ENCODE measurements around the gene FGF12. TPM values are rescaled to one million over a fixed set of nuclear protein-coding genes. Genes with fewer than 3 reads are reported as not detected.

FGF12 gene
- total and polyA plus RNA-seq, 2 of the 13 experiments (the other 11 are each of a cell fraction or from before 2014, with no cell fraction given): 0.07 TPM; not detected in 1

DNA sequence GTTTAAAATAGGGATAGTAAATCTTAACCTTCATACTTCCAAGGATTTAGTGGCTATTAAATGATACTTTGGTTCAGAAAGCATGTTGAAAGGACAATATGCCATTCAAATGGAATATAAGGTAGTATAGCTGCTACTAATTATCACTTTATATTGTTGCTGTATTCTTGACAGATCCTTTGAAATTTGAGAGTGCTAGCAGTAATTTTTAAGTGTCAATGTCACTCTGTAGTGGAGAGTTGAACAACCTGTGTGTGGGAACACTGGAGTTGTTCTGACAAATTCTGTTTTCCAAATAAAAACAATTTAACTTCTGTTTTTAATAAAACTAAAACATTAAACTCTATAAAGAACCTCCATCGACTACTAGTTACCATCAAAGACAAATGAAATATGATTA is 565.7 kb downstream of the FGF12 start:
- intact Hi-C loops (cut with micrococcal nuclease; ENCODE audit: unreplicated experiment): no loop called here
- CTCF ChIA-PET (ENCODE audit: low intra/inter-chr PET ratio, low total read pairs): no interaction called here
- ATAC-seq (no peak), DNase-seq (ENCODE audit: low spot score) (no peak), FAIRE-seq (no peak)
- in situ Hi-C loops (cut with HindIII; ENCODE audit: extremely low pct_ligation_motif_present, low pct_unique_long_range_greater_than_20kb): no loop called here
- Histone ChIP-seq H4K20me1 (ENCODE audit: insufficient read depth, low read length) (no peaks in the 10 kb centered on the region), H3K4me1 (ENCODE audit: insufficient read depth, low read length) (peaks cover 10% of the 10 kb centered on the region), H3K4me2 (ENCODE audit: low read depth, low read length) (no peak overlapping the region), H3K9me3 (ENCODE audit: low read length) (no peaks in the 10 kb centered on the region), H3K27me3 (ENCODE audit: control insufficient read depth in 1 of 2, insufficient read depth in 2 of 2, low read length in 2 of 2) (no peaks in the 10 kb centered on the region), H3K9ac (ENCODE audit: insufficient read depth, low read depth, low read length) (no peak overlapping the region), H2AFZ (ENCODE audit: low read length) (no peak overlapping the region), H3K27ac (ENCODE audit: extremely low read length, insufficient read depth, low read length) (no peak overlapping the region), H3K4me3 (replicated peaks in 1 of 3; ENCODE audit: insufficient read depth in 1 of 3, low read depth in 2 of 3, low read length in 3 of 3) (no peak overlapping the region), H3K36me3 (replicated peaks in 1 of 2; ENCODE audit: control insufficient read depth in 1 of 2, insufficient read depth in 2 of 2, low read length in 2 of 2) (no peaks in the 10 kb centered on the region), H3K79me2 (ENCODE audit: insufficient read depth, low read length) (no peaks in the 10 kb centered on the region)
- POLR2A ChIA-PET: no interaction called here
- 2% methylated on average over 1 of the region's 1 CpG for WGBS (ENCODE audit: low lambda C conversion rate)
- no TSS peak for BruUV-seq (replicated peaks)
- TF ChIP-seq ZSCAN30 (CRISPR knock-in tag; IDR thresholded peaks at IDR 0.05) (no peak), ZNF318 (CRISPR knock-in tag; IDR thresholded peaks at IDR 0.05) (no peak), SATB2 (CRISPR knock-in tag; IDR thresholded peaks at IDR 0.05) (no peak), ZNF720 (CRISPR knock-in tag; IDR thresholded peaks at IDR 0.05) (no peak), ZNF180 (CRISPR knock-in tag; IDR thresholded peaks at IDR 0.05; ENCODE audit: borderline replicate concordance, low read depth) (no peak), THAP9 (CRISPR knock-in tag; IDR thresholded peaks at IDR 0.05; ENCODE audit: borderline replicate concordance) (no peak), ZNF562 (CRISPR knock-in tag; IDR thresholded peaks at IDR 0.05; ENCODE audit: borderline replicate concordance) (no peak), ESRRA (CRISPR knock-in tag; IDR thresholded peaks at IDR 0.05; ENCODE audit: low read depth) (no peak), ZFP90 (CRISPR knock-in tag; IDR thresholded peaks at IDR 0.05; ENCODE audit: borderline replicate concordance) (no peak), SP4 (CRISPR knock-in tag; IDR thresholded peaks at IDR 0.05) (no peak), ZBTB1 (CRISPR knock-in tag; IDR thresholded peaks at IDR 0.05; ENCODE audit: borderline replicate concordance) (no peak), ZMYM4 (CRISPR knock-in tag; IDR thresholded peaks at IDR 0.05) (no peak)
- TF ChIP-seq, protein P1, sequence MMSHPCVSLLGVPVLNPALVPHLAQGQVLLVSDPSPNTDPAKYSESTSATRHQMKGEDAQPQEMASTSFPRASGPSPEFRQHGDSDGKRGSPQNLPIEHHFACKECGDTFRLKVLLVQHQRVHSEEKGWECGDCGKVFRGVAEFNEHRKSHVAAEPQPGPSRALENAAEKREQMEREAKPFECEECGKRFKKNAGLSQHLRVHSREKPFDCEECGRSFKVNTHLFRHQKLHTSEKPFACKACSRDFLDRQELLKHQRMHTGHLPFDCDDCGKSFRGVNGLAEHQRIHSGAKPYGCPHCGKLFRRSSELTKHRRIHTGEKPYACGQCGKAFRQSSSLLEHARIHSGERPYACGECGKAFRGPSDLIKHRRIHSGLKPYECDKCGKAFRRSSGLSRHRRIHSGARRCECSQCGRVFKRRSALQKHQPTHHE (CRISPR knock-in tag; IDR thresholded peaks at IDR 0.05; ENCODE audit: borderline replicate concordance): no peak

Data from HepG2 (cell line).